ENCODE results near the gene NDUFS2.
A peak's percentile ranks its signal among the peaks of the same experiment; 100 is the strongest.

NDUFS2 gene

DNA sequence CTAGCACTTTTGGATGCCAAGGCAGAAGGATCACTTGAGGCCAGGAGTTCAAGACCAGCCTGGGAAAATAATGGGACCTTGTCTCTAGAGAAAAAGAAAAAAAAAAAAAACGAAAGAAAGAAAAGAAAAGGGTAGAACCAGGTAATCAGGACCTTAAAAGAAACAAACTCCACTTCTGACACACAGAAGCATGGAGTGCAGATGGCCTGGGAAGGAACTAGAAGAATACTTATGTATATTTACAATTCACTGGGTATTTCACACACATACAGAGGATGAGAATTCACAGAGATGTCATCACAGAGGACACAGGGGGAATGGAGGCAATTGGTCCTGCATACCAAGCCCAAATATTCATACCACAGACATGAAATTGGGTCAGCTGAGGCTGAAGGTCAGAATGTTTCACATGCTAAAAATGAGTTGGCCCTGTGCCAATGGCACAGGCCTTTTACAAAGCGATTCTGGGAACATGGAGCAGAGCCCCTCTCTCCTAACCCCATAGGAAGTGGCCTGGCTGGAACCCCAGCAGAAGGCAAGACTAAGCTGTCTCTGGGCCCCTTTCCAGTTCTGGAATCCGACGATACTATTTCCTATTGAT is 29.3 kb upstream of the NDUFS2 start:
- no peak for DNase-seq (ENCODE audit: low spot score)

DNA sequence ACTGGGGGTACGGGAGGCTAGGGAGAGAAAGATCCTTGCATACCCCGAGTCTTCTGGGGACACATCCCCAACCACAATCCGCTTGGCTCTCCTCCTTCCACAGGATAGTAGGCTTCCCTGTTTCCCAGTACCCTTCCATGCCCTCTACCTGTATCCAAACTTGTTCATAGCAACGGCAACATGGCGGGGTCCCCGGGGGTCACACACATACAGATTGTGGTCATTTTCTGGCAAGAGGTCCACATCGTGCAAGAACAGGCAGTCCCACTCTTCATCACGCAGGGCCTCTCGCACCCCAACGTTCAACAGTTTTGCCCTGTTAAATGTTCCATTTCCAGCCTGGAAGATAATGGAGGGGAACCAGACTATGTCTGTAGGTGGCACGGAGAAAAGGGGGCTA is 28.5 kb upstream of the NDUFS2 start:
- no peak for DNase-seq (ENCODE audit: low spot score)

- DNase-seq (ENCODE audit: low spot score), result no peak
Observed at GRCh38 chr1:161174911-161175310, 27.3 kb upstream of the NDUFS2 start.

DNA sequence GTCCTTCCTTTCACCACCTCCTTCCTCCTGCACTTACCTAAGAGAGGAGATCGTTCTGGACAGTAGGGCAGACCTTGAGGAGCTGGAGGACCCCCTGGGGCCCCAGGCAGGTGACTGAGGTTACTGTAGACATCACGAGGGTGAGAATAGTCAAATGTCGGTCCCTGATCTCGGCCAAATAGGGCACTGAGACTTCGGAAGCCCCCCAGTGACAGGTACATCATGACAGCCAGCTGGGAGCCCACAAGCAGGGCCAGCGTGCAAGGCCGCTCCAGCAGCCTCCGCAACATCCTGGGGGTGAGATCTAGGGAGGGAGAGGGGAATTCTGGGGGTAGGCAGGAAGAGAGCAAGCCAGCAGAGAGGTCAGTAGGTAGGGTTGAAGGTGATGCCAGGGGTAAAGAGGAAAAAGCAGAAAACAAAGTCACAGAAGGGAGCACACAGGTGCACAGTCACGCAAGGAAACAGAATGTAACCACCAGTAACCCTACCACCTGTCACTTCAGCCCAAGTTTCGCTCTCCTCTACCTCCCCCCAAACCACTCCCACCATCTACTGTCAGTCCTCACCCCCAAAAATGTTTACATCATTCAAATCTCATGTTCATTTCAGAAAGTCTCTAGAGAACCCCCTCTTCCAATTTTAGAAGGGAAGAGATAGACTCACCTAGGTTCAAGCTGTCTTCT is 26.3 kb upstream of the NDUFS2 start:
- no peak for DNase-seq (ENCODE audit: low spot score)

DNA sequence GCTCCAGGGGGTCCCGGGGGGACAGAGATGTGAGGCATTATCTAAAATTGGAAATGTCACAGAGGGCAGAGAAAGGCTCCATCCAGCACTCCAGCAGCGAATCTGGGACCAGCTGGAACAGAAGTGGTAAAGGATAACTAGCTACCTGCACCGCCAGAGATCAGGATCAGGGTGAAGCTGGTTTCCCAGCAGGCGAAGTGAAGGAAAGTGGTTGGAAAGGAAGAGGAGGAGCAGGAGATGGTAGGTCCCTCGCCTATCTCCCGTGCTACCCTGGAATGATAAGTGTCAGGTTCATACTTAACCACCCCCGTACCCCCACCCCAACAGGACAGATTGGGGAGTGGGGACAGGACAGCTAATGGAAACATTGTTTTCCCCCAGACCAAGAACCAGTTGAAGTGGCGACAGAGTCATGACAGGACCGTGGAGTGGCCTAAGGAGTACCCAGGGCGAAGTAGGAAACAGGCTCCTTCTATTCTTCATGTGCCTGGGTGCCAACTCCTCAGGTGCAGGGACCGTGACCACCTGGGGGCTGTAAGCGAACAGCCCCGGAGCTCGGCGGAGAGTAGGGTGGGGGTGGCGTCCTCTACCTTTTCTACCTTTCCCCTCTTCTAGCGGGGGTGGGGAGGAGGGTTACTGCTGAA is 25.6 kb upstream of the NDUFS2 start:
- DNase-seq (ENCODE audit: low spot score), result no peak

DNA sequence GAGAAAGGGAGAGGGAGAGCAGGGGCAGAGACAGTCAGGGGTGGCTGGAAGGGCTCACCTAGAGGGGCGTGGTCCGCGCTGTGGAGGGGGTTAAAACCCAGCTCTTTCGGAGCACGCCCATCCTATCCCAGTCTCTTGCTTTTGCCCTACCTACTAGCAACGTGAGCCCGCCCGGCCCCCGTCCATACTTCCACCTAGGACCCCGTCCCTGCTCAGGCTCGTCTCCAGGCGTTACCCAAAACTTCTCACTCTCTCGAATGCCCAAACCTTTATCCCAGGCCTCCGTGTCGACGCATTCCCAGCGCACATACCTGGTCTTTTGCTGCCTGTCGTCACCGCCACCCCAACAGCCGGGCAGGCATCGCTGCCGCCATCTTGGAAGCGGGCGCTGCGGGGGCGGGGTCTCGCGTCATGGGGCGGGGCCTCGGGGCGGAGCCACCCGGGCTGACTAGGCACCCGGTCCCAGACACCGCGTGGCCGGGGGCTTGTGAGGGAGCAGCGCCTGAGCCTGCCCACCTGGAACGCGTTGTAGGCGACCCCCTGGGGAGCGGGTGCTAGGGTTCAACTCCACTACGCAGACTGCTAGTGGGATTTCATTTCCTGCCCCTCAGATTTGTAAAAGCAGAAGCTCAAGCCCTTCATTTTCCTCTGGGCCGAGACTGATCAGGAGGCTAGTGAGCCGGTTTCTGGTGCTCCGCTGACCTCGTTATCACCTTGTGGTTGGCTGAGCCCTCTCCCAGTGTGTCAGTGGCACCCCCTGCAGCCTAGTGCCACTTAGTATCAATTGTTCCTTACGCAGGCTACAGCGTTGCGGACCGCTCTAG is 24.8 kb upstream of the NDUFS2 start, which contains the start of gene B4GALT3:
B4GALT3 (minus strand) TSS at position 396 of the 824 bp plus-strand sequence. CDS start 1,447 bp downstream, outside the sequence.
- peak; percentile 90 for DNase-seq (ENCODE audit: low spot score)

DNA sequence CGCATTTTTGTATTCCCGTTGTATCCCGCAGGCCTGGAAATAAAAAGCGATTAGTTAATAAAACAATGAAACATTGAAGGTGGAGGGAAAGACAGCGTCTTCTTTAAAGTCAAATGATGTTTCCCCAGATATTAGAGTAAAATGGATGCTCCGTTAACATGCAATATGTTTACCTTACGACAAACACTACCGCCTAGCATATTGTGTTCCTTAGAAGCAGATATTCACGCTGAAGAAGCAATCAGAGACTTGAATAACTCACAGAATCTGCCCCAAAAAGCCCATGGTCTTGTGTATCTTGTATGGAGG is 24.3 kb upstream of the NDUFS2 start:
- DNase-seq (ENCODE audit: low spot score), result no peak

DNA sequence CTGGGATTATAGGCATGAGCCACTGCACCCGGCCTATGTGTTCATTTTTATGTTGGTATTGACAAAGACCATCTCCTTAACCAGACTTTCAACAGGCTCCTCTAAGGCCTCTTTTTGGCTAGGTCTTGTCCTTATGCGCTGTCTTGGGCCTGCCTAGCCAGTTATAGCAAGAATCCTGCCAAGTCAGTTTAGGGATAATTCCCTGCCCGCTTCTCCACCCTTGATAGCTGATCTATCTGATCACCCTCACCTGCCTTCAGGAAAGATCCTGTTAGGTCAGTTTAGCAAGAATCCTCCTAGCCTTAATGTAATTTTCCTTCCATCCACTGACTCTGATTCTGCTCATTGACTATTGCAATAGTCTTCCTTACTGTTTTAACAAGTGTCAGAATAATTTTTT is 22.5 kb upstream of the NDUFS2 start:
- DNase-seq (ENCODE audit: low spot score), result no peak

- DNase-seq (ENCODE audit: low spot score), result no peak
Observed at GRCh38 chr1:161180639-161181038, 21.5 kb upstream of the NDUFS2 start.

DNA sequence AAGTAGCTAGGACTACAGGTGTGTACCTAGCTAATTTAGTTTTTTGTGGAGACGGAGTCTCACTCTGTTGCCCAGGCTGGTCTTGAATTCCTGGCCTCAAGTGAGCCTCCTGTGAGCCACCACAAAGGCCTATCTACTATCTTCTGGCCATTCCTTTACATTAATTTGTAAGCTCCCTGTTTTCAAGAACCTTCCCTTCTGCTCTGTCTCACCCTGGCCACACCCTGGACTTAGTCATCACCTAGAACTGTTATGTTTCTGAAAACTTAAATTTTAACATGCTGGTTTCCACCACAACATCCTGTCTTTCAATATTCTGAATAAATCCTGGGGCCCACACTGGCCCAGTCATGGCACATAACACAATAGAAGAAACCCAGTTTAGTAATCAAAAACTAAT is 20.0 kb upstream of the NDUFS2 start:
- no peak for DNase-seq (ENCODE audit: low spot score)

- peak; percentile 88 for DNase-seq (ENCODE audit: low spot score)
Observed at GRCh38 chr1:161185282-161185682, 16.9 kb upstream of the NDUFS2 start.

DNA sequence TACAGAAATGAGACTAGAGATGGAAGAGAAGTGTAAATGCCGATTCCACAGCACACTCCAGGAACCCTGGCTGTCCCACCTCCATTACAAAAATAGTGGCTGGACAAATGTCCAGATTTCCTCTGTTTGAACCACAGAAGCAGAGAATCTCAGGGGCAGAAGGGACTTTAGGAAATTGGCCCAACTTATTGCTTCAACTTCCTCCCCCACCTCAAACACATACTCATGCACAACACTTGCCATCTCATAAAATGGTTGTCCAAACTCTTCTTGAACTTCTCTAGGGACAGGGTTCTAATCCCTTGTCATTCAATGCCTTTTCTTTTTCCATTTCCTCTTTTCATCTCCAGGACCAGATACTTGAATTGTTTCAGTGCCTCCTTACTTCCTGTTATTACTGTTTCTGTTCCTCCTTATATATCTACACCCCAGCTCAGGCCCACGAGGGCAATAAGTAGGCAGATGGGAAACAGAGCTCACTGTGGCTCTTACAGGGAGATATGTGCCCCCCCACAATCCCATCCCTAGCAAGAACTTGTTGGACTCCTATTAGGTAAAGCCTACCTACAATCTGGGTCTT is 16.3 kb upstream of the NDUFS2 start:
- peak; percentile 61 for DNase-seq (ENCODE audit: low spot score)

DNA sequence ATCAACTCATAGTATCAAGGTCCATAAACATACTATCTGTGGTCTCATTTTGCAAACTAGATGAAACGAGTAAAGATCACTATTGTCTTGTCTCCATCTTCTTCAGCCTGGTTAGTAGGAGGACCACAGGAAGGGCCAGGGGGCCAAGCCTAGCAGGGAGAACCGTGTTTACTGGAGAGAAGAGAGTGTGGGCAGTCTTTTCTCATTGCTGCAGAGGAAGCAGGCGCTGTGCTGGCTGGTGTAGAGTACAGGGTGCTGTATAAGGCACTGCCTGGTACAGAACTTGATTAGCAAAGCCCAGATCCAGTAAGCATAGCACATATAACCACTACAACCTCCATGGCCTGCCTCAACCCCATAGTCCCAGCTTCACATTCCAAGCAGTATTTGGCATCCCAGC is 14.9 kb upstream of the NDUFS2 start:
- no peak for DNase-seq (ENCODE audit: low spot score)

GRCh38 chr1:161188381-161188780 is 13.8 kb upstream of the NDUFS2 start:
- DNase-seq (ENCODE audit: low spot score), result no peak

GRCh38 chr1:161189036-161189435 is 13.1 kb upstream of the NDUFS2 start:
- DNase-seq (ENCODE audit: low spot score), result no peak

DNA sequence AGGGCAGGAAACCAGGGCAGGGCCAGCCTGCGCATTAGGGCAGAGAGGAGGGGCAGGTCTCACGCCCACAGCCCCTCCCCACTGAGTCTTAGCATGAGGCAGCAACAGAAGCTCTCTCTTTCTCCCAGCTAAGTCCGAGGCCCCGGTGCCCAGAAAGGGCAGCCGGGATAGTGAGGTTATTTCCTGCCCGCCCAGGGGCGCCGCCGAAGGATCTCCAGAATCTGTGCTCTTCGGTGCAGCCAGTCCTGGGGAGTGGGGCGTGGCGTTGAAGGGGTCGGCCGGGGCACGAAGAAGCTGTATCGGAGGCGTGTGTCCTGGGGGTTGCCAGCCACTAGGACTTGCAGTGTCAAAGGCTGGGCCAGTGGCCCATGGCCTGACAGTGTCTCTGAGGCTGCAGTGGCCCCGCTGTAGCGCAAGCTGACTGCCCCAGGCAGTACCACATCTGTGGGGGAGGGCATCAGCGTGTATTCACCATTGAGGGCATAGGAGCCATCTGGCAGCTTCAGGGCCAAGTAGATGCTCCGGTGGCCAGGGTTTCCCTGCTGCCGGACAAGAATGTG is 11.1 kb upstream of the NDUFS2 start:
- DNase-seq (ENCODE audit: low spot score), result no peak

DNA sequence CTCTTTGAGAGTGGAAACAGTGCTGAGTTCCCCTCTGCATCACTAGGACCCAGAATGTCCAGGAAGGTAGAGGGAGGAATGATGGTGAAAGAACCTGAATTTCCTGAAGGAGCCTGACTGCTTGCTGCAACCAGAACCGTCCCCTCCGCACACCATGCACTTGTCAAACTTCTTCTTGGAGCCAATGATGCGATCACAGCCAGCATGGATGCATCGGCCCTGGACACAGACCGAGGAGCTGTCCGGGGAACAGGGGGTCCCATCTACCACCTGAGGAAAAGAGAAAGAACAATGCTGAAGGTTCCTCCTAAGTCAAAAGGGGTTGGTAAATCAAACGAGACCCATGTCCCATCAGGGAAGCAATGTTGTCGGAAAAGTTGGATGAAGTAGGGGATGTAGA is 10.2 kb upstream of the NDUFS2 start:
- DNase-seq (ENCODE audit: low spot score), result no peak

GRCh38 chr1:161192476-161193465 is 9.4 kb upstream of the NDUFS2 start:
- peak; percentile 90 for DNase-seq (ENCODE audit: low spot score)

- DNase-seq (ENCODE audit: low spot score), result peak; percentile 93
Observed at GRCh38 chr1:161193561-161194235, 8.5 kb upstream of the NDUFS2 start.

DNA sequence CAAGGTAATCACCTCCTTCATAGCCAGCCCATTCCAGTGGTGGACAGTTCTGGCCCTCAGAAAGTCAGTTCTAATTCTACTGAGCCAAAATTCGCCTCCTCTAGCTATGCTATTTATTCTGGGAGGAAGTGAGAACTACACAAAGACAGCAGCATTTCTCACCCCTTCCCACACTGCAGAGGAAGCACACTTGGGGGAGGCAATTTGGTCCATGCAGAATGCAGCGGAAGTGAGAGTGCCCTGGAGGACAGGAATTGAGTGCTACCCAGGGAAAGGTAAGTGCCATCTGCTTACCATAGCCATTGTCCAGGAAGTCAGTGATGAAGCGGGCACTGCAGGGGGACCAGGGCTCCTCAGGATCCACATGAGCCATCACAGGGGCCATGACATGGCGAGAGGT is 7.0 kb upstream of the NDUFS2 start:
- peak; percentile 73 for DNase-seq (ENCODE audit: low spot score)

All from Ammon's horn (tissue), 1 donor.